HUES6 (cell line): Measurements from ENCODE around the gene PIK3R1.

Experiments used
- H3K27ac ChIP-seq: 2 replicates; pipeline ENCODE4 v1.7.0; 2013; ENCODE audit warnings: low read depth, mild to moderate bottlenecking, low read length, inconsistent platforms
- H3K27me3 ChIP-seq: 2 replicates; pipeline ENCODE4 v1.6.1; 2013; ENCODE audit warnings: low read length; ENCODE audit not compliant: control insufficient read depth, insufficient read depth
- H3K36me3 ChIP-seq: 2 replicates; pipeline ENCODE4 v1.6.1; 2013; ENCODE audit warnings: low read length; ENCODE audit not compliant: control insufficient read depth, insufficient read depth
- H3K4me1 ChIP-seq: 2 replicates; pipeline ENCODE4 v1.6.1; 2013; ENCODE audit warnings: low read length; ENCODE audit not compliant: control insufficient read depth, insufficient read depth
- H3K4me3 ChIP-seq: 2 replicates; pipeline ENCODE4 v1.5.1; 2013; ENCODE audit warnings: low read depth, low read length
- H3K9ac ChIP-seq: one replicate; pipeline ENCODE4 v1.6.1; 2013; ENCODE audit warnings: mild to moderate bottlenecking, low read length
- H3K9me3 ChIP-seq: 2 replicates; pipeline ENCODE4 v1.6.1; 2013; ENCODE audit warnings: low read depth, low read length; ENCODE audit not compliant: control insufficient read depth, insufficient read depth

Gene PIK3R1

DNA sequence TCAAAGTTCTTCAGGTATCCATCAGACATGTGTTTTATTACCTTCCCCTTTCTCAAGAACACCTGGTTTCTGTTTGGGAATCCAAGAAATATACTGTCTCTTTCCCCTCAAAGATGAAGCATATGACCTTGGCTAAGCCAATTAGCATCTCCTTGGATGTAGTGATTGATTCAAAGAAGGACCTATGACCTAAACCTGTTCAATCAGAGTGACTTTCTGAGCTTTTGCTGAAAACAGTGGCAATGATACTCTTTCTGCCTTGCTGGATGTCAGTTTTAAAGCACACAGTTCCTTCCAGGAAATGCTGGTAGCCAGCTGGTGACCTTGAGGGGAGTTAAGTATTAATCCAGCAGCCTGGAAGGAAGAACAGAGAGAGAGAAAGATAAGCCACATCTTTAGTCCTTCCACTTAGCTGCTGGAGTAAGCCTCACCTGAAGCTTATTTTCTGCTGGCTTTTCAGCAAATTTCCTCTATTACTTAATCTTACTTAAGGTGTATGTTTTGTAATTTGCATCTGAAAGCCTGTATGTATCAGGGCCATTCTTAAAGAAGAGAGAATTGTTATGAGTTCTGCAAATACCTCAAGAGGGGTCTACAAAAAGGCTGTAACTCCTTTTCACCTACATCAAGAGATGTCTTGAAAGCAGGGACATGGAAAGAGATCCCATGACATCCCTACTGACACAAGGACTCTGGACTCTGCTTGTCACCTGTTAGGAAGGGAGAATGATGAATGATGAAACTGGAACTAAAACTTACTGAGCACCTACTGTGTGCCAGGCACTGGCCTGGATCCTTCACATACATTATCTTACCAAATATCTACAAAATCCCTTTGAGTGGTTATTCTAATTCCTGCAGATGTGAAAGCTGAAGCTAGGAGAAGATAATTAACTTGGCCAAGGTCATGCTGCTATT lies 35.2 kb upstream of the PIK3R1 start:
- Histone ChIP-seq H3K4me3 (no peak overlapping the region), H3K36me3 (no peaks in the 10 kb centered on the region), H3K27me3 (no peaks in the 10 kb centered on the region), H3K4me1 (no peaks in the 10 kb centered on the region), H3K9ac (no peak overlapping the region), H3K9me3 (no peaks in the 10 kb centered on the region; the same call in 1 of the 2 replicates), H3K27ac (no peak overlapping the region)

DNA sequence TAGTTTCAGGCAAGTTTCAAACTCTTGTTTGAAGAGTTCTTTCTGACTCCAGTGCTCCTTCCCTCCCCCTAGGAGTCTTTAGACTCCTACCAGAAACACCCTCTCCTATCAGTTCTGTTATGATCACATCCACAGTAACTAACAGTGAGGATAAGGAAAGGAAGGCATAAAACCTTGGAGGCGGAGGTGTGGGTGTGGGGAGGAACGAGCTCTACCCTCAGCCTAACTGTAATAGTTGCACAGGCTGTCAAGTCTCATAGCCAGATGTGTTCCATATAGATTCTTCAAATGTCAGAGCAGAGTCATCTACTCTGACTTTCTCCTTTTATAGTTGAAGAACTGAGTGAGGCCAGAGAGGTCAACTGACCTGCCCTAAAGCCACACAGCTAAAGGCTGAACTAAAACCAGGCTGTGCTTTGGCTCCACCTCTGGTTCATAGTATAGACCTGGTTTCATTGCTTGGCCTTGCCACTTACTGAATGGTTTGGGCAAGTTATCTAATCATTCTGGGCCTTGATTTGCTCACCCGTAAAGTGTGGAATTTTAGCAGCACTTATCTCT lies 34.4 kb upstream of the PIK3R1 start:
- Histone ChIP-seq H3K9me3 (no peaks in the 10 kb centered on the region; the same call in 1 of the 2 replicates), H3K27me3 (no peaks in the 10 kb centered on the region), H3K4me1 (no peaks in the 10 kb centered on the region), H3K27ac (no peak overlapping the region), H3K36me3 (no peaks in the 10 kb centered on the region), H3K9ac (no peak overlapping the region), H3K4me3 (no peak overlapping the region)

DNA sequence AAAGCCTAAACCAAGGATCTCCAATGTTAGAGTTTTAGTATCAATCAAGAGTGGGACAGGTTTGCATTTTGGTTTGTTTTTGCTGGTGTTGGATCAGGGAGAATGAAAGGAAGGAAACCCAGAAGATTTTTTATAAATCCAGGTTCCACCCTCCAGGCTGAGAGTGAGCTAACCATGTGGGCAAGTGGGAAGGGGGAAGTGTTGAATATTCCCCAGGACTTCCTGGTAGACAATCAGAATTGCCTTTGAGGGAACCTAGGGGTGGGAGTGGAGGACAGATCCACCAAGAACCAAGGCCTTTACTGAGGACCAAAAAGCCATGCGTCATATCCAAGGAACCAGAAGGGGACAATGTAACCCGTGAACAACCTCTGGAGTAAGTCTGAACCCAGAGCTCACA lies 33.5 kb upstream of the PIK3R1 start:
- Histone ChIP-seq H3K9ac (no peak overlapping the region), H3K27me3 (no peaks in the 10 kb centered on the region), H3K36me3 (no peaks in the 10 kb centered on the region), H3K27ac (no peak overlapping the region), H3K9me3 (no peaks in the 10 kb centered on the region; the same call in 1 of the 2 replicates), H3K4me1 (0 out of 2 replicates have a peak, but pooled peaks cover under 1% of the 10 kb centered on the region), H3K4me3 (no peak overlapping the region)

DNA sequence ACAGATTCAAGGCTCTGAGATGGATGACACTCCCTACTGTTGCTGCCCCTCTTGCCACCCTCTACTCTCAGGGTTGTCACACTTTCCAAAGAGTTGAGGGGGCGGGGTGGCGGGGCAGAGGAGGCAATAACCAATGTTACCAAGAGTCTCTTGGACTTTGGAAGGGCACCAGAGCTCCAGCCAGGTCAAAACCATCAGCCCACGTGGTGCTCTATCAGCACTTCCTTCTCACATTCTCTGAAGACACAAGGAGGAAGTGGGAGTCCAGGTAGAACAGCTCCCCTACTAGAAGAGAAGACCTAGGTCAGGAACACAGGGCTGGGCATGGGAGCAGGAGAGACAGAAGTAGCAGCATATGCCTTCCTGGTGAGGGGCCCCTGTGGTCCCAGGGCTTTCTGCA lies 33.0 kb upstream of the PIK3R1 start:
- H3K9me3 ChIP-seq, result no peaks in the 10 kb centered on the region; the same call in 1 of the 2 replicates
- no peak overlapping the region for H3K4me3 ChIP-seq
- H3K27ac ChIP-seq, result no peak overlapping the region
- no peaks in the 10 kb centered on the region for H3K36me3 ChIP-seq
- H3K4me1 ChIP-seq, result 0 out of 2 replicates have a peak, but pooled peaks cover 5% of the 10 kb centered on the region
- H3K9ac ChIP-seq, result no peak overlapping the region
- no peaks in the 10 kb centered on the region for H3K27me3 ChIP-seq

DNA sequence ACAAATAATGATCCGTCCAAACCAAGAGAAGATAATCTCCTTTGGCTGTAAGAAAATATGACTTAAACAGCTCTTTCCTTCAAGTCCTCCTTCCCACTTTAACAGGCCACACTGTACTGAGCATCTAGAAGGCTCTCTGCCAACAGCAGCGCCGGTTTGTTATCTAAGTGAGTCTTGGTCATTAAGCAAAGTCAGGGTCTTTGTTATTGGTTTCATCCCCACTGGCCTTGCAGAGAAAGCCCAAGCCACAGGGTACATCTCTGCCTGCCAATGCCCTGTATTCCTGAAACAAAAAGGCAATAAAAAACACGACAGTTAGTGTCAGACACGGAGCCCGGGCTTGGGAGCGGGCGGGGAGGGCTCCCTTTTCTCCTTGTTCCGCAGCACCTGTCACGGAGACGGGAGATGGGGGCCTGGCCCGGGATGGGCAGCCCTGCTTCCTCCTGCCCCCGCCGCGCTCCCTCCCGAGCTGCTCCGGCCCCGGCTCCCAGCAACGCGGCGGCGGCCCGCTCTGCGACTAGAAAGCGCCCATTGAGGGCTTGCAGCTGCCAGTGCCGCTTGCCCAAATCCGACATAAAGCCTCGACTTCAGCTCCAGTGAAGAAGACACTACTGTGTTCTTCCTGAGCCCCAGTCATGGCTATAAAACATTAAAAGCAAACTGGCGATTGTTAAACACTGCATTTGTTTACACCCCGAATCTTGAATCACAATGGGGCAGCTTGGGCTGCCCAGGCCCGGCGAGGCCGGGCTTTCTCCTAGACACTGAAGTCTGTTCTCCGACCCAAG lies 28.1 kb upstream of the PIK3R1 start:
- peak overlapping the region; percentile 83 for H3K9ac ChIP-seq
- H3K4me3 ChIP-seq, result peak overlapping the region; percentile 59

DNA sequence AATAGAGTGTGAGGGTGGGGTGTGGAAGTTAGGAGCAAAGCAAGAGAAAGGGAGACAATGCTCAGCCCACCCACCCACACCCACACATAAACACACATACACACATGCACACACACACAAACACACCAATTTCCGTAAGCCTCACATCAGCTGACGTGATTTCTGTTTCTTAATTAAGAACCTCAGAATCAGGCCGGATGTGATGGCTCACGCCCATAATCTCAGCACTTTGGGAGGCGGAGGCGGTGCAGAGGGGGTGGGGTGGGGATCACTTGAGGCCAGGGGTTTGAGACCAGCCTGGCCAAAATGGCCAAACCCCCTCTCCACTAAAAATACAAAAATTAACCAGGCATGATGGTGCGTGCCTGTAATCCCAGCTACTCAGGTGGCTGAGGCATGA lies 26.4 kb upstream of the PIK3R1 start:
- Histone ChIP-seq H3K4me3 (no peak overlapping the region), H3K4me1 (peaks cover 62% of the 10 kb centered on the region), H3K27ac (no peak overlapping the region; the same call in 1 of the 2 replicates), H3K36me3 (no peaks in the 10 kb centered on the region), H3K9me3 (no peaks in the 10 kb centered on the region; the same call in 1 of the 2 replicates), H3K27me3 (no peaks in the 10 kb centered on the region), H3K9ac (no peak overlapping the region)

More for the DNA sequence above, 28.1 kb upstream of the PIK3R1 start:
- H3K27ac ChIP-seq, result peak overlapping the region; percentile 91
- no peaks in the 10 kb centered on the region; the same call in 1 of the 2 replicates for H3K9me3 ChIP-seq
- H3K4me1 ChIP-seq, result peaks cover 45% of the 10 kb centered on the region
- H3K27me3 ChIP-seq, result no peaks in the 10 kb centered on the region
- no peaks in the 10 kb centered on the region for H3K36me3 ChIP-seq

DNA sequence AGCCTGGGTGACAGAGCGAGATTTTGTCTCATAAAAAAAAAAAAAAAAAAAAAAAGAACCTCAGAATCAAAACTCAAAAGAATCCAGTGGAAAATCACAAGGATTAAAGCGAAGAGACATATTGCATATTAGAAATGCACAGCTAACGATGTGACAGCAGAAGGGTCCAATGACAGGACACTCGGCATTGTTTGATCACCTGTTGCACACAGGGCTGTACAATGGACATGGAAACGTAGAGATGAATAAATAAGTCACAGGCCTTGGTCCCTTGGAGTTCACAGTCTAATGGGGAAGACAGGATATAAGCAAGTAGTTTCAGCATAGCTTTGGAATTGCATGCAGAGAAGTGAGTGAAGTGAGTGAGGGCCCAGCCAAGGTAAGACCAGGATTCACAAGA lies 25.9 kb upstream of the PIK3R1 start:
- Histone ChIP-seq H3K9me3 (no peaks in the 10 kb centered on the region; the same call in 1 of the 2 replicates), H3K4me1 (peaks cover 66% of the 10 kb centered on the region), H3K36me3 (no peaks in the 10 kb centered on the region), H3K27me3 (no peaks in the 10 kb centered on the region), H3K9ac (no peak overlapping the region), H3K27ac (no peak overlapping the region; the same call in 1 of the 2 replicates), H3K4me3 (no peak overlapping the region)

DNA sequence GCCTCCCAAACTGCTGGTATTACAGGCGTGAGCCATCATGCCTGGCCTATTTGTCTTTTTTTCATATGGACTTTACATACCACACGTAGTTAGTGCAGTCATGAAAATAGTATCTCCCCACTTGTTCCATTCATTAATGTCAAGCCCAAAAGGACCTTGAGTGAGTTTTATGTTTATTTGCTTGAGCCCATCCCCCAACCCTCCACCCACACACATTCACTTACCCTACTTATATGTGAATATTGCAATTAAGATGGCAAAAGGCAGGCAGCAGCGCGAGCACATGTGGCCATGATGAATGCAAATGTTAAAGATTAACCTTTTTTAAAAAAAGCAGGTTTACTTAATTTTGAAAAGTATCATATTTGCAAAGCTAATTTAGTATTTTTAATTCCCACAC lies 24.9 kb upstream of the PIK3R1 start:
- H3K9ac ChIP-seq, result no peak overlapping the region
- peak overlapping the region; percentile 5; the same call in 1 of the 2 replicates for H3K27ac ChIP-seq
- H3K36me3 ChIP-seq, result no peaks in the 10 kb centered on the region
- peaks cover 76% of the 10 kb centered on the region for H3K4me1 ChIP-seq
- H3K4me3 ChIP-seq, result no peak overlapping the region
- H3K27me3 ChIP-seq, result no peaks in the 10 kb centered on the region
- H3K9me3 ChIP-seq, result no peaks in the 10 kb centered on the region

DNA sequence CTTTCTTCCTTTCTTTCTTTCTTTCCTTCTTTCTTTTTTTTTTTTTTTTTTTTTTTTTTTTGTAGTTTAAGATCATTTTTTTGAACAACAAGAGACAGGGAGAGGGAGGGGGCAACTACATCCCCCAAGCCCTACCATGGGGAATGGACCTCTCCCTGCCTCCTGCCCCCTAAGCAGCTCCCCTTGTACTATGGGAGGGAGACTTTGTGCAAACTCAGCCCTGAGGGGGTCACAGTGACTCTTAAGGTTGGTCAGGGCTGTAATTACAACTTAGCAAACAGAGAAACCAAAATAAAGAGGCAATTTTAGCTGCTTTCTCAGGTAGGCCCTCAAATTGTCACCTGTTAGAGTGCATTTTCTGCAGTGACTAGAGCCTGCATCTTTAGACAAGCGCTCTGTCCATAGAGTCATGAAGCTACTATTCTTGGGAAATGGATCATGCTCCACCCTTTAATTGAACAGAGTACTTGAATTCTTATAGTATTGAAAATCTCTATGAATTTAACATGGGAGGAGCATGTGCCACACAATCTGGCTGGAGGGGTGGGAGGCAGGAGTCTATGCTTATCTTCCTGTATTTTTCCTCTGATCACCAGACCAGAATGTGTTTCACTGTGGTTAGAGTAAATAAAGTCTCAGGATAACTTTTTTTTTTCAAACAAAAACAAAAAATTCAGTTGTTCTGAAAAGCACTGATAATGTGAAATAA lies 24.3 kb upstream of the PIK3R1 start:
- no peak overlapping the region for H3K4me3 ChIP-seq
- peaks cover 78% of the 10 kb centered on the region for H3K4me1 ChIP-seq
- H3K27ac ChIP-seq, result peak overlapping the region; percentile 95; the same call in 1 of the 2 replicates

DNA sequence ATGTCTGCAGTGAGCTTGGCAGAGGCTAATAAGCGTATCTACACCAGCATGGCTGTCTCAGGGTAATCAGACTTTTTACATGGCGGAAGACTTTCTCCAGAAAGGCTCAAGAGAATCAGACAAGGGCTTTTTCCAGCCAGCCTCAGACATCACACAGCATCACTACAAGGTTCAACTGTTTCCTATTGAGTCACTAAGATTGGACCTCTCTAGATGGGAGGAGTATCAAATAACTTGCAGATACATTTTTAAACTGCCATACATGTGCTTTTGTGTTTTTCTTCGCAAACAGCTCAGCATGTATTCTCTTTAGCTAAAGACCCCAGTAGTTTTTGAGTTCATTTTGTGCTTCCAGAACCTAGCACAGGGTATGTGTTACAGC lies 22.9 kb upstream of the PIK3R1 start:
- Histone ChIP-seq H3K36me3 (no peaks in the 10 kb centered on the region; the same call in 1 of the 2 replicates), H3K4me3 (no peak overlapping the region), H3K4me1 (peaks cover 71% of the 10 kb centered on the region), H3K9me3 (peaks cover 6% of the 10 kb centered on the region), H3K27ac (peak overlapping the region; percentile 95; the same call in 1 of the 2 replicates), H3K9ac (peak overlapping the region; percentile 81), H3K27me3 (no peaks in the 10 kb centered on the region)

More for the DNA sequence above, 24.3 kb upstream of the PIK3R1 start:
- Histone ChIP-seq H3K36me3 (no peaks in the 10 kb centered on the region), H3K9ac (peak overlapping the region; percentile 70), H3K9me3 (no peaks in the 10 kb centered on the region), H3K27me3 (no peaks in the 10 kb centered on the region)
